WI38 (cell line): ENCODE data around the gene ARL4A.

Experiments used
- H3K4me3 ChIP-seq: 2 replicates; pipeline ENCODE4 v1.5.1; 2011; ENCODE audit warnings: low read depth, mild to moderate bottlenecking, control low read depth, low read length
- TF ChIP-seq, protein P1 (sequence below): IDR thresholded peaks from 2 replicates; pipeline ENCODE4 v1.5.1; 2012; ENCODE audit warnings: low read depth, mild to moderate bottlenecking, control low read depth, low read length

ARL4A gene

DNA sequence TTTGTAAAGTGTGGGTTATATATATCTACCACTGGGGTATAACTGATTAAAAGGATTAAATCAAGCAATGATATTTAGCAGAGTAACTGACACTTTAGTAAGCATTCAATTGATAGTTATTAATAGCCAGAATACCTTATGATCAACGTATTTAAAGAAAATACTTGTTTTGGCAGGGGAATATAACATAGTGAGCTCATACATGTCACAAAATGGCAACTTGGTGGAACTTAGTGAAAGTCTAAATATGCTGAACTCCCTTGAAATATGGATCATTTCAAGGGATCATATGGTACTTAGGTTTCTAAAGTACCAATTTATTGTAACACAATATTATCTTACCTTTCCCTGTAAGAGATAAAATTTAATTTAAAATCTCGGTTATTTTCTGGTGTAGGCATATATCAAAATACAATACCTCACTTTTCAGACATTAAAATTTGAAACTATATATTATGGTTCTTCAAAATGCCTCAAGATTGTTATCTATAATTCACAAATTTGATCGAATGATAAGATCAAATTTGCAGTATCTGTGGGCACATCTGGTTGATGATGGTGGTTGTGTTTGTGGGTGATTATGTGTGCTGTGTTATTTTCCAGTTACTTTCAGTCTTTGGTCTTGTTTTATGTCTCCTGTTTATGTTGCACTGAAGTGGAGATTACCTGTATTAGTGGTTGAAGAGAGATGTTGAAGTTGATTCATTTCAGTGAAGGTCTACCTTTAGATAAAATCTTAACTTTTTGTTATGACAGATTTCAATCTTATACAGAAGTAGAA lies 5.2 kb downstream of the ARL4A start:
- TF ChIP-seq, protein P1, sequence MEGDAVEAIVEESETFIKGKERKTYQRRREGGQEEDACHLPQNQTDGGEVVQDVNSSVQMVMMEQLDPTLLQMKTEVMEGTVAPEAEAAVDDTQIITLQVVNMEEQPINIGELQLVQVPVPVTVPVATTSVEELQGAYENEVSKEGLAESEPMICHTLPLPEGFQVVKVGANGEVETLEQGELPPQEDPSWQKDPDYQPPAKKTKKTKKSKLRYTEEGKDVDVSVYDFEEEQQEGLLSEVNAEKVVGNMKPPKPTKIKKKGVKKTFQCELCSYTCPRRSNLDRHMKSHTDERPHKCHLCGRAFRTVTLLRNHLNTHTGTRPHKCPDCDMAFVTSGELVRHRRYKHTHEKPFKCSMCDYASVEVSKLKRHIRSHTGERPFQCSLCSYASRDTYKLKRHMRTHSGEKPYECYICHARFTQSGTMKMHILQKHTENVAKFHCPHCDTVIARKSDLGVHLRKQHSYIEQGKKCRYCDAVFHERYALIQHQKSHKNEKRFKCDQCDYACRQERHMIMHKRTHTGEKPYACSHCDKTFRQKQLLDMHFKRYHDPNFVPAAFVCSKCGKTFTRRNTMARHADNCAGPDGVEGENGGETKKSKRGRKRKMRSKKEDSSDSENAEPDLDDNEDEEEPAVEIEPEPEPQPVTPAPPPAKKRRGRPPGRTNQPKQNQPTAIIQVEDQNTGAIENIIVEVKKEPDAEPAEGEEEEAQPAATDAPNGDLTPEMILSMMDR, result no peak

DNA sequence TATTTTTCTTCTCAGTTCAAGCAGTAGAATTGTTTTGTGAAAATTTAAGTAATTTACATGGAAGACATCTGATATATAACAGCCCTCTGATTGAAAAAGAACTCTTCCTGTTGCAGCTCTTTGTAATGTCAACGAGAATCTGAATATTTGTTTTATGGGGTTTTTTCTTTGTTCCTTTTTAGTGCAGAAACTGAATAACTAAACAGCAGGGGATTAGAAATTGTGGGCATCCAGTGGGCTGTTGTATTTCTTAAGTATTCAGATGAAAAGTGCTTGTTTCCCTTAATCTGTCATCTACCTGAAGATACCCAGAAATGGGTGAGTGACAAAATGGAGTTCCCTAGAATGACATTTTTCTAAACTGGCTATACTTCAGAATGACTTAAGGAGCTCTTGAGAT lies 7.4 kb downstream of the ARL4A start:
- TF ChIP-seq, protein P1, result no peak

More for the DNA sequence above, 5.2 kb downstream of the ARL4A start:
- H3K4me3 ChIP-seq, result no peak overlapping the region

DNA sequence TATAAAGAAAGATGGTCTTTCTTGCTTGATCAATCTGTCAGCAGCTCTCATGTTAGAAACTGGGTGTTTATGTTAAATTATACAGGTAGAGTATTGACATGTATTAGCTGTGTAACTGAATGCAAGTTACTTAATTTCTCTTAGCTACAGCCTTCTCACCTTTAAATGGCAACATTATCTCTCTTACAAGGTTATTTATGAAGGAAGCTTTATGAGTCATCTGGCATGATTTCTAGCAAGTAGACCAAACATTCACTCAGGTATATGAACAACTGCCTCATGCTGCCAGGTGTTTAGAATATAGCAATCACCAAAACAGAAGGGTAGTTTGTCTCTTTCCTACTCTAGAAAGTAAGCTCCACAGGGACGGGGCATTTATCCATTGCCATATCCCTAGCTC lies 8.5 kb downstream of the ARL4A start:
- TF ChIP-seq, protein P1, result no peak

More for the DNA sequence above, 7.4 kb downstream of the ARL4A start:
- no peak overlapping the region for H3K4me3 ChIP-seq

DNA sequence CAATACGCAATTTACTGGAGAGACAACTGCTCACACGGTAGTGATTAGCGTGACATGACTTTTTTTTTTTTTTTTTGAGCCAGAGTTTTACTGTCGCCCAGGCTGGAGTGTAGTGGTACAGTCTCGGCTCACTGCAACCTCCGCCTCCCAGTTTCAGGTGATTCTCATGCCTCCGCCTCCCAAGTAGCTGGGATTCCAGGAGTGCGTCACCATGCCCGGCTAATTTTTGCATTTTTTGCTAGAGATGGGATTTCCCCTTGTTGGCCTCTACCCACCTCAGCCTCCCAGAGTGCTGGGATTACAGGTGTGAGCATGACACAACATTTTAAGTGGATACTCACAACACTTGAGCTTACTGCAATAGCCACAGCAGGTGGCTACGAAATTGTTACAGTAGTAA lies 11.9 kb downstream of the ARL4A start:
- H3K4me3 ChIP-seq, result no peak overlapping the region
- TF ChIP-seq, protein P1, result no peak

More for the DNA sequence above, 8.5 kb downstream of the ARL4A start:
- H3K4me3 ChIP-seq, result no peak overlapping the region

DNA sequence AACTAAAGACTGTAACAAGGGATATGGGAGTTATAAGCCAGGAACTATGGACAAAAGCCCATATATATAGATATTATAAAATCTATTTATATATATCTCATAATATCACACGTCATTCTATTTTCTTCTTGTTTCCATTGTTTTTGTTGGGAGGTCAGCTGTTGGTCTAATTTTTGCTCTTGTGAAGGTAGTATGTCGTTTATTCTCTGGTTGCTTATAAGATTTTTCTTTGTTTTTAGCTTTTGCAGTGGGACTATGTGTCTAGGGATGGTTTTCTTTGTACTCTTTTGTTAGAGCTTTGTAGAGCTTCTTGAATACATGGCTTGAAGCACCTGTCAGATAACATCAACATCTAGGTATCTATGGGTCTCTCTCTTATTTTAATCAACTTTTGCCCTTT lies 14.0 kb downstream of the ARL4A start:
- no peak overlapping the region for H3K4me3 ChIP-seq
- TF ChIP-seq, protein P1, result no peak

DNA sequence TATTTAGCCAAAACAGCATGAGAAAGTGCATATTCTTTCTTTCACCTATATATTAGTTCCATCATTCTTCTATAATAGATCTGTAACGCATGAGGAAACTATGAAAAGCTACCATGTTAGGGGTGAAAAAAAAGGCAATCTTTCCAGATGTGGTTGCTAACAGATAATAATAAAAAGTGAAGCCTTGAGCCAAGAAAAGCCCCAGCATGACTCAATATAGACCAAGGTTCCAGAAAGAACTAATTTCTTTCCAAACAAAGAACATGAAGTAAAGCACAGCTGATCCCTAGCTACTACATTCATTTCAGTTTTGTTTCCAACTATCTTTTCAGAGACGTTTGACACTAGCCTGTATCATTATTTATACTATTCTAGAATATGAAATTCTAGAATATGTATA lies 16.4 kb downstream of the ARL4A start:
- TF ChIP-seq, protein P1, result no peak
- no peak overlapping the region for H3K4me3 ChIP-seq

DNA sequence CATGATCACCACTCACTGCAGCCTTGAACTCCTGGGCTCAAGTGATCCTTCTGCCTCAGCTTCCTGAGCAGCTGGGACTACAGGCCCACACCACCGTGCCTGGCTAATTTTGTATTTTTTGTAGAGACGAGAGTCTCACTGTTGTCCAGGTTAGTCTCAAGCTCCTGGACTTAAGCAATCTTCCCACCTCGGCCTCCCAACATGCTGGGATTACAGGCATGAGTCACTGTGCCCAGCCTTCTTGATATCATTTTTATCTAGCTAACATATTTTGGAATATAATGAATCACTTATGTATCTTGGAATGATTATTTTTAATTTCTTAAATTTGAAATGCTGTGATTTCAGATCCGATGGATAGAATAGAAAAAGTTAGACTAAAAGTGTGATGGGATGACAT lies 18.4 kb downstream of the ARL4A start:
- TF ChIP-seq, protein P1, result no peak
- no peak overlapping the region for H3K4me3 ChIP-seq
